Measurements from ENCODE around the gene SDS. TPM values are rescaled to one million over a fixed set of nuclear protein-coding genes. Genes with fewer than 3 reads are reported as not detected.

Gene SDS
- total RNA-seq, 1 experiment from 2014 or later, result not detected

- Histone ChIP-seq H3K23ac (ENCODE audit: insufficient read length, low read depth, low read length) (no peak overlapping the region), H4K20me1 (ENCODE audit: control insufficient read depth, insufficient read depth, insufficient read length) (no peaks in the 10 kb centered on the region), H3K9me3 (ENCODE audit: control insufficient read depth, low read depth, low read length) (no peaks in the 10 kb centered on the region), H3K9ac (ENCODE audit: extremely low read depth, insufficient read length, low read length) (no peak overlapping the region), H4K8ac (replicated peaks; ENCODE audit: insufficient read length, low read depth, low read length) (no peak overlapping the region), H3K4me2 (ENCODE audit: insufficient read depth, insufficient read length, low read length) (no peak overlapping the region), H3K14ac (ENCODE audit: insufficient read depth, low read length) (no peak overlapping the region), H4K91ac (ENCODE audit: insufficient read length, low read depth, low read length) (no peak overlapping the region), H2BK120ac (ENCODE audit: low read depth, low read length, poor library complexity, severe bottlenecking) (no peak overlapping the region), H3K27ac (ENCODE audit: insufficient read length, low read depth, low read length) (no peak overlapping the region), H4K5ac (ENCODE audit: insufficient read length, low read depth, low read length) (no peak overlapping the region), H3K18ac (ENCODE audit: insufficient read length, low read depth, low read length) (no peak overlapping the region), H3K79me2 (ENCODE audit: insufficient read depth, low read length) (no peaks in the 10 kb centered on the region), H2AK5ac (ENCODE audit: insufficient read length, low read length) (no peak overlapping the region), H2AFZ (ENCODE audit: low read length) (no peak overlapping the region), H2BK15ac (ENCODE audit: low read depth, low read length) (no peak overlapping the region), H3K79me1 (ENCODE audit: insufficient read depth, low read depth, low read length, poor library complexity, severe bottlenecking) (no peaks in the 10 kb centered on the region), H3K56ac (ENCODE audit: insufficient read length, low read depth, low read length) (no peak overlapping the region), H2BK20ac (ENCODE audit: low read depth, low read length, poor library complexity, severe bottlenecking) (no peak overlapping the region), H3T11ph (ENCODE audit: low read length) (no peak overlapping the region), H2BK5ac (ENCODE audit: insufficient read length, low read length) (no peak overlapping the region), H3K23me2 (ENCODE audit: insufficient read length, low read depth, low read length, poor library complexity, severe bottlenecking) (no peaks in the 10 kb centered on the region), H3K4me1 (ENCODE audit: insufficient read depth, low read length) (0 out of 2 replicates have a peak, but pooled peaks cover 2% of the 10 kb centered on the region), H3K27me3 (ENCODE audit: insufficient read depth, low read length) (no peaks in the 10 kb centered on the region), H2BK12ac (ENCODE audit: insufficient read length, low read depth, low read length) (no peak overlapping the region), H3K4ac (ENCODE audit: low read depth, low read length) (no peak overlapping the region)
- H3K27ac Mint-ChIP-seq, result no peak overlapping the region
- H3K27me3 Mint-ChIP-seq (ENCODE audit: low read depth), result peaks cover 38% of the 10 kb centered on the region
- TF ChIP-seq, protein P1, sequence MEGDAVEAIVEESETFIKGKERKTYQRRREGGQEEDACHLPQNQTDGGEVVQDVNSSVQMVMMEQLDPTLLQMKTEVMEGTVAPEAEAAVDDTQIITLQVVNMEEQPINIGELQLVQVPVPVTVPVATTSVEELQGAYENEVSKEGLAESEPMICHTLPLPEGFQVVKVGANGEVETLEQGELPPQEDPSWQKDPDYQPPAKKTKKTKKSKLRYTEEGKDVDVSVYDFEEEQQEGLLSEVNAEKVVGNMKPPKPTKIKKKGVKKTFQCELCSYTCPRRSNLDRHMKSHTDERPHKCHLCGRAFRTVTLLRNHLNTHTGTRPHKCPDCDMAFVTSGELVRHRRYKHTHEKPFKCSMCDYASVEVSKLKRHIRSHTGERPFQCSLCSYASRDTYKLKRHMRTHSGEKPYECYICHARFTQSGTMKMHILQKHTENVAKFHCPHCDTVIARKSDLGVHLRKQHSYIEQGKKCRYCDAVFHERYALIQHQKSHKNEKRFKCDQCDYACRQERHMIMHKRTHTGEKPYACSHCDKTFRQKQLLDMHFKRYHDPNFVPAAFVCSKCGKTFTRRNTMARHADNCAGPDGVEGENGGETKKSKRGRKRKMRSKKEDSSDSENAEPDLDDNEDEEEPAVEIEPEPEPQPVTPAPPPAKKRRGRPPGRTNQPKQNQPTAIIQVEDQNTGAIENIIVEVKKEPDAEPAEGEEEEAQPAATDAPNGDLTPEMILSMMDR (conservative IDR thresholded peaks at IDR 0.05), result no peak
- H3K4me3 Mint-ChIP-seq, result no peak overlapping the region
- H3K9me3 Mint-ChIP-seq, result no peaks in the 10 kb centered on the region; a peak in 2 of 5 replicates
- no peaks in the 10 kb centered on the region; a peak in 2 of 7 replicates for H3K36me3 Mint-ChIP-seq (ENCODE audit: insufficient read depth in 1 of 3, low read depth in 3 of 3)
- no CpG with 5 or more reads among the region's 7 CpGs for WGBS (ENCODE audit: extremely low coverage, insufficient read length, low lambda C conversion rate)
- DNase-seq, result no peak
- peaks cover 0 to 5% of the 10 kb centered on the region in 2 experiments; a peak in 1 of 4 replicates for H3K4me1 Mint-ChIP-seq
Measured at GRCh38 chr12:113448873-113449272, 45.2 kb upstream of the SDS start.
